IPS DF 6.9 (cell line): Measurements from ENCODE around the gene GOLGA6L7.
"Not testable (repeated sequence)": the region's sequence is repeated elsewhere in the genome, so short reads cannot be mapped to it uniquely, and the experiment has no call there.

Source experiments
- DNase-seq: peaks from one replicate; pipeline ENCODE4 v3.0.0-alpha.2; 2013; ENCODE audit warnings: low read depth, low spot score
- H3K27ac ChIP-seq: one replicate; pipeline ENCODE4 v1.5.1; 2013; ENCODE audit warnings: low read length, control low read depth
- H3K27me3 ChIP-seq: 2 replicates; pipeline ENCODE4 v1.6.1; 2013; ENCODE audit warnings: mild to moderate bottlenecking, low read length; ENCODE audit not compliant: control insufficient read depth, insufficient read depth
- H3K36me3 ChIP-seq: 2 replicates; pipeline ENCODE4 v1.6.1; 2013; ENCODE audit warnings: low read length; ENCODE audit not compliant: control insufficient read depth, insufficient read depth
- H3K4me1 ChIP-seq: 2 replicates; pipeline ENCODE4 v1.6.1; 2013; ENCODE audit warnings: low read length; ENCODE audit not compliant: control insufficient read depth, insufficient read depth
- H3K4me3 ChIP-seq: 2 replicates; pipeline ENCODE4 v1.5.1; 2013; ENCODE audit warnings: mild to moderate bottlenecking, low read length
- H3K9me3 ChIP-seq: 2 replicates; pipeline ENCODE4 v1.6.1; 2013; ENCODE audit warnings: low read length, inconsistent platforms; ENCODE audit not compliant: control insufficient read depth, insufficient read depth
- WGBS: extraction: QIAGEN DNeasy Blood & Tissue Kit; methylation state at CpG from one replicate; pipeline ENCODE4 v1.1.7; 2013; ENCODE audit warnings: mixed read lengths, missing lambda C conversion rate; ENCODE audit not compliant: insufficient read length, insufficient coverage; 5-methylcytosine and 5-hydroxymethylcytosine counted together

GOLGA6L7 gene

GRCh38 chr15:28873006-28873405 is 24.6 kb upstream of the GOLGA6L7 start:
- Histone ChIP-seq H3K27ac (no peak overlapping the region), H3K4me1 (peaks cover 9% of the 10 kb centered on the region), H3K4me3 (no peak overlapping the region), H3K9me3 (no peaks in the 10 kb centered on the region), H3K36me3 (no peaks in the 10 kb centered on the region), H3K27me3 (no peaks in the 10 kb centered on the region)
- no CpG with 5 or more reads among the region's 5 CpGs for WGBS
- no peak for DNase-seq

GRCh38 chr15:28871168-28871567 is 22.7 kb upstream of the GOLGA6L7 start:
- DNase-seq = no peak
- Histone ChIP-seq H3K4me3 (no peak overlapping the region), H3K27ac (no peak overlapping the region), H3K27me3 (no peaks in the 10 kb centered on the region), H3K9me3 (no peaks in the 10 kb centered on the region), H3K36me3 (no peaks in the 10 kb centered on the region), H3K4me1 (peaks cover 5% of the 10 kb centered on the region)
- no CpG with 5 or more reads among the region's 3 CpGs for WGBS

DNA sequence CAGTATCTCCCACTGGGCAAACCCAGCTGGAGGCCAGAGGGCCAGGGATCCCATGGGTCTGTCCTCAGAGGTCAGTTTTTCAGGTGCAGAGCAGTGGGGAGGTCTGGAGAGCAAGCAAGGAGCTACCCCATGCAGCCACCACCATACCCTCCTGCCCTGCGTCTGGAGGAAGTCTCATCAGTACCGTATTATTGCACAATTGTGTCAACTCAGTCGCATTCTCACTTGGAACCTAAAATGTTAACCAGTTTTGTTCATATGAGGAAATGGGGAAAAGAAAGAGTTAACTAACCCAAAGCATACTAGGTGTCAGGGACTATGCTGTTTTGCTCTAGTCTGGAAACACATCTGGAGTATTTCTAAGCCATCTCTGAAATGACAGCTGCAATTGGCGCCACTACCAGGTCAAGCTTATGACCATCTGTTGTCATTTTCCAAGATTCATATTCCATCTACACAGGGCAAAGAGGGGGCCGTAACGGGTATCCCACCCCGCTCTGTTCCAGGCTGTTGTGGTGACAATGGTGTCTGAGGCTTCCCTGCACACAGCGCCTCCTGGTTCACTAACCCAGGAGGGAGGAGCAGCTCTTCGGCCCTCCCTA is 20.4 kb upstream of the GOLGA6L7 start:
- no peak overlapping the region for H3K27ac ChIP-seq
- WGBS = no CpG with 5 or more reads among the region's 9 CpGs
- H3K27me3 ChIP-seq = no peaks in the 10 kb centered on the region
- no peaks in the 10 kb centered on the region for H3K9me3 ChIP-seq
- H3K4me3 ChIP-seq = no peak overlapping the region
- no peaks in the 10 kb centered on the region for H3K4me1 ChIP-seq
- DNase-seq = no peak
- no peaks in the 10 kb centered on the region for H3K36me3 ChIP-seq

- H3K27ac ChIP-seq, H3K4me3 ChIP-seq, H3K36me3 ChIP-seq, H3K4me1 ChIP-seq, H3K9me3 ChIP-seq, H3K27me3 ChIP-seq, DNase-seq: not testable (repeated sequence)
- WGBS = no CpG with 5 or more reads among the region's 11 CpGs
Observed at GRCh38 chr15:28861589-28862293, 13.3 kb upstream of the GOLGA6L7 start.

GRCh38 chr15:28861031-28861534 is 12.6 kb upstream of the GOLGA6L7 start:
- WGBS = no CpG with 5 or more reads among the region's 16 CpGs

GRCh38 chr15:28854578-28854977 is 6.1 kb upstream of the GOLGA6L7 start:
- H3K4me3 ChIP-seq, H3K4me1 ChIP-seq, H3K27ac ChIP-seq, H3K27me3 ChIP-seq, DNase-seq, H3K36me3 ChIP-seq, H3K9me3 ChIP-seq: not testable (repeated sequence)
- WGBS = no CpG with 5 or more reads among the region's 2 CpGs

More at GRCh38 chr15:28861031-28861534, 12.6 kb upstream of the GOLGA6L7 start:
- Histone ChIP-seq H3K9me3 (no peaks in the 10 kb centered on the region), H3K4me1 (no peaks in the 10 kb centered on the region), H3K4me3 (no peak overlapping the region), H3K36me3 (no peaks in the 10 kb centered on the region), H3K27me3 (no peaks in the 10 kb centered on the region), H3K27ac (no peak overlapping the region)
- no peak for DNase-seq

DNA sequence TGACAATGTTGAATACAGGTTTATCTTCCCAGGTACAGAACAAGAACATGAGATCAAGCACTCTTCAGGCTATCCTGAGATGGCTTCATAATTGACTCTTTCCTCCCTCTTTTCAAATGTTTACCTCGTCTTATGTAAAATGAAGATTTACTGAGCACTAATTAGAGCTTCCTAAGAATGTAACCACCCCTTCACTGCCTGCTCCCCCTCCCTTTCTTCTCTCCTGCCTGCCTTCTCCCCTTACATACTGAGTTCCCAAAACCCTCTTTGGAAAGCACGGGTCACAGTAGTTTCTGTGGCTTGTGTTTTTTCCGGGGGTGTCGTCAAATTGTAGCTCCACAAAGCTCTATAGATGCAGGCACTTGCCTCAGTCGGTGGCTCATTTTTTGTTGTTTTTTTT is 5.2 kb upstream of the GOLGA6L7 start:
- not testable (repeated sequence) for H3K36me3 ChIP-seq, H3K27me3 ChIP-seq, H3K27ac ChIP-seq, H3K9me3 ChIP-seq, DNase-seq, H3K4me3 ChIP-seq, H3K4me1 ChIP-seq
- WGBS = no CpG with 5 or more reads among the region's 5 CpGs

- DNase-seq, H3K27me3 ChIP-seq, H3K4me3 ChIP-seq, H3K36me3 ChIP-seq, H3K9me3 ChIP-seq, H3K4me1 ChIP-seq, H3K27ac ChIP-seq: not testable (repeated sequence)
- no CpG with 5 or more reads among the region's 31 CpGs for WGBS
Observed at GRCh38 chr15:28849766-28850165, 1.3 kb upstream of the GOLGA6L7 start.

DNA sequence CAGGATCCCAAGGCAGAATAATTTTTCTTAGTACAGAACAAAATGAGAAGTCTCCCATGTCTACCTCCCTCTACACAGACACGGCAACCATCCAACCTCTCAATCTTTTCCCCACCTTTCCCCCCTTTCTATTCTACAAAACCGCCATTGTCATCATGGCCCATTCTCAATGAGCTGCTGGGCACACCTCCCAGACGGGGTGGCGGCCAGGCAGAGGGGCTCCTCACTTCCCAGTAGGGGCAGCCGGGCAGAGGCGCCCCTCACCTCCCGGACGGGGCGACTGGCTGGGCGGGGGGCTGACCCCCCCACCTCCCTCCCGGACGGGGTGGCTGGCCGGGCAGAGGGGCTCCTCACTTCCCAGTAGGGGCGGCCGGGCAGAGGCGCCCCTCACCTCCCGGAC is 827 bp upstream of the GOLGA6L7 start:
- no CpG with 5 or more reads among the region's 17 CpGs for WGBS
- not testable (repeated sequence) for H3K27ac ChIP-seq, DNase-seq, H3K9me3 ChIP-seq, H3K36me3 ChIP-seq, H3K27me3 ChIP-seq, H3K4me3 ChIP-seq, H3K4me1 ChIP-seq

DNA sequence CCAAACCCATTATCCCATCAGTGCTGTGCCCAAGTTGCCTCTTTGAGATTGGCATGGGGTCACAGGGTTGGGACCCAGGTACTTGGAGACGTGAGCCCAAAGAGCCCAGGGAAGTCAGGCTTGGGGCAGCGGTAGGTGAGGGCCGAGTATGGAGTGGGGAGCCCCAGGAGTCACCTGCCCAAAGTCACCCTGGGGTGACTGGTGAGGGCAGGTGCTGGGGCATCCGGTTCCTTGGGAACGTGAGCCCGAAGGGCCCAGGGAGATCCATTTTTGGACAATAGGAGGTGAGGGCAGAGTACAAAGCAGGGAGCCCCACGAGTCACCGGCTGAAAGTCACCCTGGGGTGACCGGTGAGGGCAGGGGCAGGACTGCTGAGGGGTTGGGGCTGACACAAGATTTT is 485 bp downstream of the GOLGA6L7 start:
- not testable (repeated sequence) for H3K9me3 ChIP-seq, DNase-seq, H3K36me3 ChIP-seq, H3K4me3 ChIP-seq, H3K4me1 ChIP-seq, H3K27me3 ChIP-seq, H3K27ac ChIP-seq
- no CpG with 5 or more reads among the region's 9 CpGs for WGBS

GRCh38 chr15:28847247-28847646 is 1.2 kb downstream of the GOLGA6L7 start:
- H3K36me3 ChIP-seq, DNase-seq, H3K9me3 ChIP-seq, H3K4me1 ChIP-seq, H3K27me3 ChIP-seq, H3K4me3 ChIP-seq, H3K27ac ChIP-seq: not testable (repeated sequence)
- WGBS = no CpG with 5 or more reads among the region's 5 CpGs
